ENCODE data around the gene MOSMO.

DNA sequence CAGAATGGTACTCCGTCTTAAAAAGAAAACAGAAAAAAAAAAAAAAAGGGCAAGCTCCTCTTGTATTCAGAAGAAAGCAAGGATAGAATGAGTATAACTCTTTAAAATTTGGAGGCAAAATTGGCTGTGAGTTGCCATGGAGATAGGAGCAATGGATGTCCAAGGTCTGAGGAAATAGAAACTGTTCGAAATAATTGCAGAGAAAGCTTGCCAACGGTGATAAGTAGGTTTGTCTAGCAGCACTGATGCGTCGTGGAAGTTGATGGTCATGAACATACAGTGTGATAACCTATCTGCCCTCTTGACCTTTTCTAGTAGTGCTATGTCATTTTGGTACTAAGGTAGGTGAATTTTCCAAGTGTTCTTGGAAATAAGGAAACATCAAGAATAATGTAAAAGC is 3.0 kb downstream of the MOSMO start:
- TF ChIP-seq, protein P1, sequence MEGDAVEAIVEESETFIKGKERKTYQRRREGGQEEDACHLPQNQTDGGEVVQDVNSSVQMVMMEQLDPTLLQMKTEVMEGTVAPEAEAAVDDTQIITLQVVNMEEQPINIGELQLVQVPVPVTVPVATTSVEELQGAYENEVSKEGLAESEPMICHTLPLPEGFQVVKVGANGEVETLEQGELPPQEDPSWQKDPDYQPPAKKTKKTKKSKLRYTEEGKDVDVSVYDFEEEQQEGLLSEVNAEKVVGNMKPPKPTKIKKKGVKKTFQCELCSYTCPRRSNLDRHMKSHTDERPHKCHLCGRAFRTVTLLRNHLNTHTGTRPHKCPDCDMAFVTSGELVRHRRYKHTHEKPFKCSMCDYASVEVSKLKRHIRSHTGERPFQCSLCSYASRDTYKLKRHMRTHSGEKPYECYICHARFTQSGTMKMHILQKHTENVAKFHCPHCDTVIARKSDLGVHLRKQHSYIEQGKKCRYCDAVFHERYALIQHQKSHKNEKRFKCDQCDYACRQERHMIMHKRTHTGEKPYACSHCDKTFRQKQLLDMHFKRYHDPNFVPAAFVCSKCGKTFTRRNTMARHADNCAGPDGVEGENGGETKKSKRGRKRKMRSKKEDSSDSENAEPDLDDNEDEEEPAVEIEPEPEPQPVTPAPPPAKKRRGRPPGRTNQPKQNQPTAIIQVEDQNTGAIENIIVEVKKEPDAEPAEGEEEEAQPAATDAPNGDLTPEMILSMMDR (IDR thresholded peaks at IDR 0.05), result no peak
- TF ChIP-seq ZFX (IDR thresholded peaks at IDR 0.05; ENCODE audit: borderline replicate concordance), result no peak

Data from 22Rv1 (cell line).